Keratinocyte (primary cell): Measurements from ENCODE around the gene DNPEP. TPM values are rescaled to one million over a fixed set of nuclear protein-coding genes. Genes with fewer than 3 reads are reported as not detected.

Source experiments
- DNase-seq: peaks from one replicate; pipeline ENCODE4 v3.0.0-alpha.2; 2011; ENCODE audit warnings: low read depth, missing footprints, low spot score
- FAIRE-seq: peaks from 2 replicates; lab custom pipeline; 2011; peaks lifted over from hg19 to GRCh38; lab: Jason Lieb, UNC
- H2AFZ ChIP-seq: 2 replicates; pipeline ENCODE4 v1.6.0; 2012; ENCODE audit warnings: low read length, control low read depth, inconsistent platforms; ENCODE audit not compliant: control insufficient read depth
- H3K27ac ChIP-seq: 2 replicates; pipeline ENCODE4 v1.5.1; 2011; ENCODE audit warnings: low read length; ENCODE audit not compliant: control insufficient read depth, insufficient read depth
- H3K27me3 ChIP-seq: 3 replicates; pipeline ENCODE4 v1.6.0; 2011; ENCODE audit warnings: low read length; ENCODE audit not compliant: control insufficient read depth, insufficient read depth; ENCODE audit errors: extremely low read depth
- H3K36me3 ChIP-seq, 2 experiments: 2 replicates in 1 of 2; 3 replicates in 1 of 2; pipeline ENCODE4 v1.5.1; 2011; ENCODE audit warnings: low read length in 2 of 2, mild to moderate bottlenecking in 1 of 2; ENCODE audit not compliant: control insufficient read depth in 2 of 2, insufficient read depth in 2 of 2; ENCODE audit errors: extremely low read depth in 1 of 2
- H3K4me1 ChIP-seq: 3 replicates; pipeline ENCODE4 v1.5.1; 2011; ENCODE audit warnings: low read length; ENCODE audit not compliant: control insufficient read depth, insufficient read depth; ENCODE audit errors: extremely low read depth
- H3K4me2 ChIP-seq: 3 replicates; pipeline ENCODE4 v1.6.0; 2011; ENCODE audit warnings: low read depth, low read length; ENCODE audit not compliant: control insufficient read depth, insufficient read depth; ENCODE audit errors: extremely low read depth
- H3K4me3 ChIP-seq, 3 experiments: fragments of 200-600 bp in 1 of 3; sonication (generic) in 1 of 3; 2 replicates in 2 of 3; 3 replicates in 1 of 3; pipeline ENCODE4 v1.5.1; 2011 to 2016; ENCODE audit warnings: low read length in 3 of 3, mild to moderate bottlenecking in 3 of 3, control low read depth in 2 of 3, inconsistent platforms in 1 of 3, low read depth in 1 of 3, mixed read lengths in 1 of 3, mixed run types in 1 of 3, moderate library complexity in 1 of 3; ENCODE audit not compliant: control insufficient read depth in 2 of 3, insufficient read depth in 2 of 3; ENCODE audit errors: extremely low read depth in 1 of 3
- H3K79me2 ChIP-seq: 2 replicates; pipeline ENCODE4 v1.6.0; 2012; ENCODE audit warnings: low read length; ENCODE audit not compliant: control insufficient read depth, insufficient read depth
- H3K9ac ChIP-seq: 3 replicates; pipeline ENCODE4 v1.6.0; 2011; ENCODE audit warnings: low read length; ENCODE audit not compliant: control insufficient read depth, insufficient read depth; ENCODE audit errors: extremely low read depth
- H3K9me1 ChIP-seq: 3 replicates; pipeline ENCODE4 v1.6.0; 2011; ENCODE audit warnings: low read length; ENCODE audit not compliant: control insufficient read depth, insufficient read depth; ENCODE audit errors: extremely low read depth
- H3K9me3 ChIP-seq: 2 replicates; pipeline ENCODE4 v1.5.1; 2012; ENCODE audit warnings: low read depth, low read length; ENCODE audit not compliant: control insufficient read depth
- H4K20me1 ChIP-seq: 3 replicates; pipeline ENCODE4 v1.6.0; 2011; ENCODE audit warnings: low read length; ENCODE audit not compliant: control insufficient read depth, insufficient read depth; ENCODE audit errors: extremely low read depth
- EZH2 ChIP-seq: IDR thresholded peaks from one replicate; pipeline ENCODE4 v1.6.1; 2012; ENCODE audit warnings: inconsistent platforms, mild to moderate bottlenecking, low read length, moderate library complexity
- dilution Hi-C: fragments of 300-500 bp; cut with MboI; formaldehyde crosslinking; loops from one replicate; pipeline ENCODE4 v1.7.0; 2020; ENCODE audit warnings: low sequenced_read_pairs; ENCODE audit not compliant: extremely low pct_ligation_motif_present
- polyA plus RNA-seq, 5 experiments: library from polyadenylated mRNA; depleted of rRNA in 3 of 5; stranded (reverse) in 3 of 5; stranded (forward) in 1 of 5; unstranded in 1 of 5; fragments of >200 nt; gene quantifications; 1 replicate in 1 of 5; 2 replicates in 3 of 5; 3 replicates in 1 of 5; pipeline versions ENCODE4 v1.2.1 to v1.2.3, GENCODE V29; 2011 to 2012; ENCODE audit warnings: missing spikeins in 2 of 5, low read depth in 1 of 5, low replicate concordance in 1 of 5
- TF ChIP-seq, protein P1 (sequence below), 3 experiments: IDR thresholded peaks in 1 of 3; conservative IDR thresholded peaks in 1 of 3; optimal IDR thresholded peaks in 1 of 3; 2 replicates in 2 of 3; 3 replicates in 1 of 3; pipeline versions ENCODE3 to v1.5.1; 2011; ENCODE audit warnings: low read length in 3 of 3, mild to moderate bottlenecking in 3 of 3, moderate library complexity in 2 of 3, control low read depth in 1 of 3, inconsistent platforms in 1 of 3; ENCODE audit not compliant: insufficient read depth in 2 of 3; ENCODE audit errors: extremely low read depth in 1 of 3

Gene DNPEP
- polyA plus RNA-seq, 1 donor (not counting 4 experiments of a cell fraction or from before 2014, with no cell fraction given): 34.1 TPM

DNA sequence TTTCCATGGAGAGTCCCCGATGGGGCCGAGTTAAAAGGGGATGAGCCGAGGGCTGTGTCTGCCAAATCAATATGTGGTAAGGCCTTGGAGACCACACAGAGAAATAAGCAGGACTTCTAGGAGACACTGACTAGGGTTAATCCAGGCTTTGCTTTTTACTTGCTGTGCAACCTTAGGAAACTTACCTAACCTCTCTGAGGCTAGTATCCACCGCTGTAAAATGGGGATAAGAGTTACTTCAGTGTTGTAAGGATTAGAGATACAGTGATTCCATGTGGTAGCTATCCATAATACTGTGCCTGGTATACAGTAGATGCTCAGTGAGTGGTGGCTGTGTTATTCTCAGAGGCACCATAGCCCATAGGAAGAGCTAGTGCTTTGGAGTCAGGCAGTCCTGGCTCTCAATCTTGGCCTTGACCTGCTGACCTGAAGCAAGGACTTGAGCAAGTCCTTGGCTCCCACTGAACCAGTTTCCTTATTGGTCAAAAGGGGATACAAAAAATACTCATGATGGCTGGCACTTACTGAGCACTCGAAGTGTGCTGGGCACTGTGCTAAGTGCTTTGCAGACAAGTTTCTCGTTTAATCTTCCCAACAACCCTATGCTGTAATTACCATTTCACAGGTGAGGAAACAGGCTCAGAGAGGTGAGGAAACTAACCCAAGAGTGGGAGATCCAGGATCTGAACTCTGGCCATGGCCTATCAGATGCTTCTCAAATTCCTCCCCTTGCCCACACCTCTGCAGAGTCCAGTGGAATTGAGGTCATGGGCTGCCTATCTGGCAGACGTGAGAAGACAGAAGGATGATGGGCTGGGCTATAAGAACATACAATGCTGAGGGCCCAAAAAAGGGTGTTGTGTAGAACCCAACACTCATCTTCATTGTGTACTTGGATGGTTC is 18.5 kb upstream of the DNPEP start:
- H3K4me1 ChIP-seq: peaks cover 3% of the 10 kb centered on the region
- no peak overlapping the region for H3K4me3 ChIP-seq
- H3K9me1 ChIP-seq: no peaks in the 10 kb centered on the region
- TF ChIP-seq, protein P1, sequence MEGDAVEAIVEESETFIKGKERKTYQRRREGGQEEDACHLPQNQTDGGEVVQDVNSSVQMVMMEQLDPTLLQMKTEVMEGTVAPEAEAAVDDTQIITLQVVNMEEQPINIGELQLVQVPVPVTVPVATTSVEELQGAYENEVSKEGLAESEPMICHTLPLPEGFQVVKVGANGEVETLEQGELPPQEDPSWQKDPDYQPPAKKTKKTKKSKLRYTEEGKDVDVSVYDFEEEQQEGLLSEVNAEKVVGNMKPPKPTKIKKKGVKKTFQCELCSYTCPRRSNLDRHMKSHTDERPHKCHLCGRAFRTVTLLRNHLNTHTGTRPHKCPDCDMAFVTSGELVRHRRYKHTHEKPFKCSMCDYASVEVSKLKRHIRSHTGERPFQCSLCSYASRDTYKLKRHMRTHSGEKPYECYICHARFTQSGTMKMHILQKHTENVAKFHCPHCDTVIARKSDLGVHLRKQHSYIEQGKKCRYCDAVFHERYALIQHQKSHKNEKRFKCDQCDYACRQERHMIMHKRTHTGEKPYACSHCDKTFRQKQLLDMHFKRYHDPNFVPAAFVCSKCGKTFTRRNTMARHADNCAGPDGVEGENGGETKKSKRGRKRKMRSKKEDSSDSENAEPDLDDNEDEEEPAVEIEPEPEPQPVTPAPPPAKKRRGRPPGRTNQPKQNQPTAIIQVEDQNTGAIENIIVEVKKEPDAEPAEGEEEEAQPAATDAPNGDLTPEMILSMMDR (optimal IDR thresholded peaks at IDR 0.05 in 1 of 3, IDR thresholded peaks at IDR 0.05 in 1 of 3, conservative IDR thresholded peaks at IDR 0.05 in 1 of 3; ENCODE audit: extremely low read depth in 1 of 3, insufficient read depth in 2 of 3, low read length in 3 of 3): no peak
- no peak for TF ChIP-seq EZH2
- no peaks in the 10 kb centered on the region for H3K36me3 ChIP-seq
- H2AFZ ChIP-seq: no peak overlapping the region
- H3K4me2 ChIP-seq: no peak overlapping the region
- dilution Hi-C loops: no loop called here
- H3K9ac ChIP-seq: no peak overlapping the region
- H3K79me2 ChIP-seq: no peaks in the 10 kb centered on the region
- H3K27me3 ChIP-seq: peaks cover 4% of the 10 kb centered on the region
- H4K20me1 ChIP-seq: no peaks in the 10 kb centered on the region
- no peak overlapping the region for H3K27ac ChIP-seq
- no peaks in the 10 kb centered on the region for H3K9me3 ChIP-seq
- DNase-seq (no peak), FAIRE-seq (peak; percentile 34)

DNA sequence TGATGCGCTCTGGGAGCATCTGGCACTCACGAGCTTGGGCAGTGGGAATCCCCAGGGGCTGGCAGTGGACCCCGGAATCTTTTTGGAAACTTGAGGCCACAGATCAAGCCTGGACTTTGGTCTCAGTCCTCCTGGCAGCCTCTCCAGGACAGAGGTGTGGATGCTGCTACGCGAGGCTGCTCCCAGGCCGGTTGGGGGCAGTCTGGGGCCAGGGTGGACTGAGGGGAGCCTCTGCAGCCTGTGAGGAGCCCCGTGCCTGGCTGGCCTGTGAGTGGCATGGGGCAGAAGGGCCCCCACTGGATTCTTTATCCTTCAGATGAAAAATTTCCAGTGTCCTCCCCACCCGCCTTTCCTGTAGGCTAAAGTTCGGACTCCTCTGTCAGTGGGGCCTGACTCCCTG is 17.7 kb upstream of the DNPEP start:
- H3K27ac ChIP-seq: no peak overlapping the region
- FAIRE-seq (no peak), DNase-seq (no peak)
- no peaks in the 10 kb centered on the region for H3K79me2 ChIP-seq
- no peak overlapping the region for H3K4me2 ChIP-seq
- peaks cover 4% of the 10 kb centered on the region for H3K27me3 ChIP-seq
- H3K36me3 ChIP-seq: no peaks in the 10 kb centered on the region
- no peaks in the 10 kb centered on the region for H3K9me3 ChIP-seq
- no peak overlapping the region for H3K9ac ChIP-seq
- no peak overlapping the region for H2AFZ ChIP-seq
- H3K4me1 ChIP-seq: peaks cover 3% of the 10 kb centered on the region
- no peak overlapping the region for H3K4me3 ChIP-seq
- TF ChIP-seq EZH2: no peak
- TF ChIP-seq, protein P1 (optimal IDR thresholded peaks at IDR 0.05 in 1 of 3, IDR thresholded peaks at IDR 0.05 in 1 of 3, conservative IDR thresholded peaks at IDR 0.05 in 1 of 3; ENCODE audit: extremely low read depth in 1 of 3, insufficient read depth in 2 of 3, low read length in 3 of 3): no peak
- no peaks in the 10 kb centered on the region for H3K9me1 ChIP-seq
- dilution Hi-C loops: no loop called here
- H4K20me1 ChIP-seq: no peaks in the 10 kb centered on the region
